ENCODE results near the gene LPP.
A peak's percentile ranks its signal among the peaks of the same experiment; 100 is the strongest.
"Not testable (repeated sequence)": the region's sequence is repeated elsewhere in the genome, so short reads cannot be mapped to it uniquely, and the experiment has no call there.

The LPP gene

GRCh38 chr3:188417766-188418165 is 263.8 kb downstream of the LPP start:
- Histone ChIP-seq H3K4me1 (ENCODE audit: control insufficient read depth, low read length) (peaks cover 61% of the 10 kb centered on the region), H3K4me2 (ENCODE audit: low read length) (peak overlapping the region; percentile 52)

GRCh38 chr3:188421151-188421821 is 267.3 kb downstream of the LPP start:
- TF ChIP-seq, protein P1, sequence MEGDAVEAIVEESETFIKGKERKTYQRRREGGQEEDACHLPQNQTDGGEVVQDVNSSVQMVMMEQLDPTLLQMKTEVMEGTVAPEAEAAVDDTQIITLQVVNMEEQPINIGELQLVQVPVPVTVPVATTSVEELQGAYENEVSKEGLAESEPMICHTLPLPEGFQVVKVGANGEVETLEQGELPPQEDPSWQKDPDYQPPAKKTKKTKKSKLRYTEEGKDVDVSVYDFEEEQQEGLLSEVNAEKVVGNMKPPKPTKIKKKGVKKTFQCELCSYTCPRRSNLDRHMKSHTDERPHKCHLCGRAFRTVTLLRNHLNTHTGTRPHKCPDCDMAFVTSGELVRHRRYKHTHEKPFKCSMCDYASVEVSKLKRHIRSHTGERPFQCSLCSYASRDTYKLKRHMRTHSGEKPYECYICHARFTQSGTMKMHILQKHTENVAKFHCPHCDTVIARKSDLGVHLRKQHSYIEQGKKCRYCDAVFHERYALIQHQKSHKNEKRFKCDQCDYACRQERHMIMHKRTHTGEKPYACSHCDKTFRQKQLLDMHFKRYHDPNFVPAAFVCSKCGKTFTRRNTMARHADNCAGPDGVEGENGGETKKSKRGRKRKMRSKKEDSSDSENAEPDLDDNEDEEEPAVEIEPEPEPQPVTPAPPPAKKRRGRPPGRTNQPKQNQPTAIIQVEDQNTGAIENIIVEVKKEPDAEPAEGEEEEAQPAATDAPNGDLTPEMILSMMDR (IDR thresholded peaks at IDR 0.05; ENCODE audit: low read depth, low read length, poor library complexity, severe bottlenecking) = no peak
- Histone ChIP-seq H3K9me3 (ENCODE audit: control insufficient read depth, insufficient read depth, low read length) (no peaks in the 10 kb centered on the region), H3K4me1 (ENCODE audit: control insufficient read depth, low read length) (peaks cover 58% of the 10 kb centered on the region), H3F3A (ENCODE audit: control insufficient read depth, insufficient read depth) (peaks cover 9% of the 10 kb centered on the region), H3K79me2 (ENCODE audit: control insufficient read depth, low read length) (peaks cover 34% of the 10 kb centered on the region), H3K27ac (ENCODE audit: low read depth, low read length) (peak overlapping the region; percentile 69), H3K4me2 (ENCODE audit: low read length) (peak overlapping the region; percentile 80), H3K36me3 (ENCODE audit: control insufficient read depth, low read length) (peaks cover 7% of the 10 kb centered on the region), H3K9me2 (replicated peaks; ENCODE audit: control insufficient read depth, low read length) (no peaks in the 10 kb centered on the region), H3K4me3 (ENCODE audit: low read length) (peak overlapping the region; percentile 65), H4K20me1 (ENCODE audit: control insufficient read depth, insufficient read depth, low read depth, low read length) (no peaks in the 10 kb centered on the region), H3K27me3 (ENCODE audit: control insufficient read depth, low read length) (no peaks in the 10 kb centered on the region)

More at GRCh38 chr3:188417766-188418165, 263.8 kb downstream of the LPP start:
- Histone ChIP-seq H3K27ac (ENCODE audit: low read depth, low read length) (no peak overlapping the region), H3K9me3 (ENCODE audit: control insufficient read depth, insufficient read depth, low read length) (no peaks in the 10 kb centered on the region), H4K20me1 (ENCODE audit: control insufficient read depth, insufficient read depth, low read depth, low read length) (no peaks in the 10 kb centered on the region), H3K79me2 (ENCODE audit: control insufficient read depth, low read length) (peaks cover 20% of the 10 kb centered on the region), H3K36me3 (ENCODE audit: control insufficient read depth, low read length) (peaks cover 6% of the 10 kb centered on the region), H3F3A (ENCODE audit: control insufficient read depth, insufficient read depth) (peaks cover 9% of the 10 kb centered on the region), H3K27me3 (ENCODE audit: control insufficient read depth, low read length) (no peaks in the 10 kb centered on the region), H3K4me3 (ENCODE audit: low read length) (peak overlapping the region; percentile 7), H3K9me2 (replicated peaks; ENCODE audit: control insufficient read depth, low read length) (no peaks in the 10 kb centered on the region)
- TF ChIP-seq EZH2phosphoT487 (IDR thresholded peaks at IDR 0.05; ENCODE audit: borderline replicate concordance, low read length) = no peak
- TF ChIP-seq, protein P1 (IDR thresholded peaks at IDR 0.05; ENCODE audit: low read depth, low read length, poor library complexity, severe bottlenecking) = no peak

DNA sequence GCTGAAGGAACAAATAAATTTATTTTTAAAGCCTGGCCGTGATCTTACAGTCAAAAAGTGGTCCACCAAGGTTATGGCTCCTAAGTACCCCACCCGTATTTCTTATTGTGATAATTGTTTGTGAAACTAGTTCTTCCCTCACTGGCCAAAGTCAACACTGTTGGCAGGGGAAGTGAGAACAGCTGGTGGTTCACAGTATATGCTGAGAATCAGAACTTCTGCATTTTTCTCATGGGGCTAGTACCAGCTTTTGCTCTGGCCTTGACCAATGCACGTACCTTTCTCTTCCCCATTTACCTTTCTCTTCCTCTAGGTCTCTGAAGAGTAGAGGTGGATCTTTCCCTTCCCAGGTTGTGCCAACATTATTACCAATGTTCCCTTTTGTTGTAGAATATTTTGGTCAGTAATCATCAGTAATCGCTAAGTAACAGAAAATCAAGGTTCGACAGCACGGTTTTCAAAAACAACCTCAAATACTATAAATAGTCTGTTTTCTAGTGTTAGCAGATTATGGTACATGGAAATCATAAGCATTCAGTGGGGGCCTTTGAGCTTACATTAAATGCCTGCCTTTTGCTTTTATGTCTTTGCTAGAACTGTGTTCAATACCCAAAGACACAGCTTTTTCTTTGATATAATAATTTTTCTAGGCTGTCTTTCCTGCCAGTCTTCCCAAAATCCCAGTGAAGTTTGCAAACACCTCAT is 268.0 kb downstream of the LPP start:
- H3K9me2 ChIP-seq (replicated peaks; ENCODE audit: control insufficient read depth, low read length) = no peaks in the 10 kb centered on the region
- H3K9me3 ChIP-seq (ENCODE audit: control insufficient read depth, insufficient read depth, low read length) = no peaks in the 10 kb centered on the region
- H3K4me2 ChIP-seq (ENCODE audit: low read length) = peak overlapping the region; percentile 80
- H3F3A ChIP-seq (ENCODE audit: control insufficient read depth, insufficient read depth) = peaks cover 9% of the 10 kb centered on the region
- H3K27me3 ChIP-seq (ENCODE audit: control insufficient read depth, low read length) = no peaks in the 10 kb centered on the region
- H3K27ac ChIP-seq (ENCODE audit: low read depth, low read length) = peak overlapping the region; percentile 69
- H3K4me3 ChIP-seq (ENCODE audit: low read length) = peak overlapping the region; percentile 65
- peaks cover 7% of the 10 kb centered on the region for H3K36me3 ChIP-seq (ENCODE audit: control insufficient read depth, low read length)
- H4K20me1 ChIP-seq (ENCODE audit: control insufficient read depth, insufficient read depth, low read depth, low read length) = no peaks in the 10 kb centered on the region
- peaks cover 51% of the 10 kb centered on the region for H3K4me1 ChIP-seq (ENCODE audit: control insufficient read depth, low read length)
- peaks cover 39% of the 10 kb centered on the region for H3K79me2 ChIP-seq (ENCODE audit: control insufficient read depth, low read length)
- no peak for TF ChIP-seq EZH2phosphoT487 (IDR thresholded peaks at IDR 0.05; ENCODE audit: borderline replicate concordance, low read length)
- TF ChIP-seq, protein P1 (IDR thresholded peaks at IDR 0.05; ENCODE audit: low read depth, low read length, poor library complexity, severe bottlenecking) = no peak

GRCh38 chr3:188427981-188428380 is 274.0 kb downstream of the LPP start:
- peaks cover 32% of the 10 kb centered on the region for H3K79me2 ChIP-seq (ENCODE audit: control insufficient read depth, low read length)
- H3K4me1 ChIP-seq (ENCODE audit: control insufficient read depth, low read length) = peaks cover 33% of the 10 kb centered on the region
- H3K4me3 ChIP-seq (ENCODE audit: low read length); H3K27me3 ChIP-seq (ENCODE audit: control insufficient read depth, low read length); H3K36me3 ChIP-seq (ENCODE audit: control insufficient read depth, low read length); H4K20me1 ChIP-seq (ENCODE audit: control insufficient read depth, insufficient read depth, low read depth, low read length); H3F3A ChIP-seq (ENCODE audit: control insufficient read depth, insufficient read depth); H3K9me2 ChIP-seq (replicated peaks; ENCODE audit: control insufficient read depth, low read length); H3K27ac ChIP-seq (ENCODE audit: low read depth, low read length); H3K9me3 ChIP-seq (ENCODE audit: control insufficient read depth, insufficient read depth, low read length); H3K4me2 ChIP-seq (ENCODE audit: low read length): not testable (repeated sequence)
